ENCODE results near the gene HRH3.

Gene HRH3

DNA sequence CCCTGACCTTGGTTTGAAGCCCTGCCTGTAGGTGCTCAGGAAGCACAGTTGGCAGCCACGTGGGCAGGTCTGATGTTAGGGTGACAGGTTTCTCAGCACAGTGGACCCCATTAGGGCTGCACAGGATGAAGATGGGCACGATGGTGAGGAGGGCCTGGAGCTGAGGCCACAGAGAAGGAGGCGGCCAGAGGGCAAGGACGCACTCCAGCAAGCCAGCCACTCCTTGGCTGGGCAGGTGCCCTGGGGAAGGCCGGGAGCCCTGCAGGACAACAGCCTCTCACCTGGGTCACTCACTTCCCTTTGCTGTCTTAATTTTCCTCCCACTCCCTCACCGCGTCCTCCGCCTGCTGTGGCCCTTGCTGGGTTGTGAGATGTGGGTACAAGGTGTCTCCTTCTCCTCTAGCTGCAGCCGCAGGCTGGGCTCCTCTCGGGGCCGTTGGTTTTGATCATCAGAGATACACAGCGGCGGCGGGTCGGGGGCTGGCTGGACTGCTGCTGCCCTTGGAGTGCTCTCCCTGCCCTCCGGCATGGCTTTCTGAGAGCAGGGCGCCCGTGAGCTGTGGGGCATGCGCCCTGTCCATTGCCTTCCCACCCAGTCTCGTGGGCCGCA is 23.9 kb upstream of the HRH3 start:
- no peak for DNase-seq (ENCODE audit: low read depth, low spot score)

- DNase-seq (ENCODE audit: low read depth, low spot score), result no peak
Measured at GRCh38 chr20:62243106-62243505, 23.0 kb upstream of the HRH3 start.

DNA sequence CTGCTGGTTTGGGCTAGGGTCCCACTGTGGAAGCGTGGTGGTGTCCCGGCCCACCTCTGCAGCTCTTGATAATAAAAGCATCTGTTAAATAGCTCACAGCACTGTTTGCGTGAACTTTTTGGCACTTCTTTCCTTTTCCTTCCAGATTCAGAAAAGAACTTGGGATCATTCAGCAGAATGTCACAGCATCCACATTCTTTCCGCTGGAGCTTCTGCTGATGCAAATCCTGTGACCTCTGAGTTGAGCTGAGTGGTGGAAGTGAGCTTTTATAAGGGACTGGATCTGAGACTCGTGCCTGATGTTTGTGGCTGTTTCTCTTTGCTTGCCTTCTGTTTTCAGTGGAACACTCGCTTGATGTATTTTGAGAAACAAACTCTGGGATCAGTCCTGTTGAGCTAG is 22.1 kb upstream of the HRH3 start:
- no peak for DNase-seq (ENCODE audit: low read depth, low spot score)

DNA sequence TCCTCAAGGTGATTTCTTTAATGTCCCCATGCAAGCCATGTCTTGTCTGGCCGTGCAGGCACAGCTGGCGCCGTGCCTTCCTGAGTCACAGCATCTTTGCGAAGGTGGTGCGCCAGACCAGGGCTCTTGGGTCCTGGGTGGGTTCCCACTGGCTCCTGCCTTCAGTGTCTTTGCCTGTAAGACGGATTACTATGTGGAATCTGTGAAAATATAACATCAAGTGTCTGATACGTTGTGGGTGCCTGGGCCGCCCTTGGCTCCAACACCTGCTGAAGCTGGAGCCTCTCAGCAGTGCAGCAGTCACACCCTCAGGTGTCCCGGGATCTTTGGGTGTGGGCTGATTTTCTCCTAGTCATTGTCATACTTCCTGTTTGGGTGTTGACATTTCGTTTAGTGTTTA is 21.4 kb upstream of the HRH3 start:
- DNase-seq (ENCODE audit: low read depth, low spot score), result no peak

- no peak for DNase-seq (ENCODE audit: low read depth, low spot score)
Measured at GRCh38 chr20:62240020-62240685, 20.1 kb upstream of the HRH3 start.

DNA sequence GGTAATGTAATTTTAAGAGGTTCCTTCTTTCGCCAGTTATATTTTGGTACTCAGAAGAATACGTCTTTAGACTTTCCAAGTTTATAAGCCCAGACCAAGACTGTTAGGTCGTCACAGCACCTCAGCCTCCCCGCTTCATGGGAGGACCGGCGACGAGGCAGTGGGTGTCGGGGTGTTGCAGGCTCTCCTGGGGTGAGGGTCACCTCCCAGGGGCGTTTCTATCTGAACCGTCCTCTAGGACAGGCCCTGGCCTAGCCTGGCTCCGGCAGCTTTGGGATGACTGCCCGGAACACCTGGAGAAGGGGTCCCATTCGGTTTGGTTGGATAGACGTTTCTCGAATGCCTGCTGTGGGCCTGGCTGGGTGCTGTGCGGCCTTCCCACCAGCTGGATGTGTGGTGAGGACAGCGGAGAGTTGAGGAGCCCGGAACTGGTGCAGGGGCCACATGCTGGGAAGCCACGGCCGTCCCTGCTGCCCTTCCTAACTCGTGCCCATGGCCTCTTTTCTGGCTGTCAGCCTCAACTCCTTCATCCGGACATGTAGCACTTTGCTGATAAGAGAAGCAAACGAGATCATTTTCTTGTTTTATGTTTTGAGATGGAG is 19.3 kb upstream of the HRH3 start:
- no peak for DNase-seq (ENCODE audit: low read depth, low spot score)

DNA sequence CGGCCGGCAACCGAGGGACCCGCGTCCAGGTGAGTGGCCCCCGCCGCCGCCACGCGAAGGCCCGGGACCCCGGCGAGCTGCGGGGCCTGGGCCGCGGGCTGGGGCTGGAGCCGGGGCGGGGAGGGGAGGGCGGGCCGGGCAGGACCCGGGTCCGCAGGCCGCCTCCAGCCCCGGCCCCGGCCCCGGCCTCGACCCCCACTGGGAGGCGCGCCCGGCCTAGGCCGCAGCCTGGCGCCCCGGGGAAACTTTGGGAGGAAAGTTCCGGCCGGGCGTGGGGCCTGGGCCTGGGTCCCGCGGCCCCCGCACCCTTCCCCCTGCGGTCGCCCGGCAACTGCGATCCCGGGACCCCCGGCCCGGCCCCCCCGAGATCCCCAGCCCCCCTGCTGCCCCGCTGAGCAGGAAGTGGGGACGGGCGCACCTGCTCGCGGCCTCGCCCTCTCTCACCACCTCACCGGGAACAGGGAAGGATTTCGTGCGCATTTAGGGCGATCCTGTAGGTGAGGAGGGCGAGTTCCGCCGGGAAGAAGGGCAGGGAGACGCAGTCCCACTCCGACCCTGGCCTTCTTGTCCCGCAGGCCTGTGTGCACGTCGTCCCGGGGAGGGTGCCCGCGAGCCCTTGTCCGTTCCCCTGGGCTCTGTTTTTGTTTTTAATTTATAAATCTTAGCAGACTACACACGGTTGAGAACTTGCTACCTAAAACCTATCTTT is 18.6 kb upstream of the HRH3 start:
- no peak for DNase-seq (ENCODE audit: low read depth, low spot score)

- peak; percentile 95 for DNase-seq (ENCODE audit: low read depth, low spot score)
Measured at GRCh38 chr20:62237801-62238568, 17.9 kb upstream of the HRH3 start, which contains the start of gene OSBPL2. OSBPL2 (plus strand) TSS chr20:62238521; CDS start chr20:62256185, 17,664 bp downstream.

GRCh38 chr20:62237514-62237800 is 17.4 kb upstream of the HRH3 start:
- DNase-seq (ENCODE audit: low read depth, low spot score), result no peak

DNA sequence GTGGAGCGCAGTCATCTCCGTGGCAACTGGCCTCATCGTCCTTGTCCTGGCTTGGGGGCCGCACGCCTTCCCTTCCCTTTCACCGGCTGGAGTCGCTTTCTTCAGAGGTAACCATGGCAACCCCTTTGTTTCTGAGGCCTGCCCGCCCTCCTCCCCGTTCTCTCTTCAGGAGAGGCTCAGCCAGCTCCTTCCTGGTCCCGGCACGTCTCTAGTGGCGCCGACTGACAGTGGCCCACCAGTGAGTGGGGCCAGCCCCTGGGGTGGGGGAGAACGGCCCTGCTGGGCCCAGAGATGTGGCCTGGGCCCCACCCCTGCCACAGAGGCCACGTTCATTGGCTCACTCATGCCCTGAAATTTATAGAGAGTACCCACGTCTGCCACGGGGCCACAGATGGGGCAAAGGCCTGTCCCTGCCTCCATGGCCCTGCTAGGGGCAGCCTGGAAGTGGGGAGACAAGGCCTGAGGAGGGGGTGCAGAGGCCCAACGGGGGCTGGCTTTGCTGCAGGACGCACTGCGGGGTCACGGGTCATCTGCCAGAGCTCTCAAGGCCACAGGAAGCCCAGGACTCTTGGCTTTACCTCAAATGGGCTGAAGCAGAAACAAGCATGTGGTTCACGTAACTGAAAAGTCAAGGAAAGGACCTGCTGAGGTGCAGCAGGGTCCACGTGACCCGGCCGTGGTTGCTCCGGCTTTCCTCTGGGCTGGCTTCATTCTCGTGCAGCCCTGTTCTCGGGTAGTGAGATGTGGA is 16.9 kb upstream of the HRH3 start:
- no peak for DNase-seq (ENCODE audit: low read depth, low spot score)

DNA sequence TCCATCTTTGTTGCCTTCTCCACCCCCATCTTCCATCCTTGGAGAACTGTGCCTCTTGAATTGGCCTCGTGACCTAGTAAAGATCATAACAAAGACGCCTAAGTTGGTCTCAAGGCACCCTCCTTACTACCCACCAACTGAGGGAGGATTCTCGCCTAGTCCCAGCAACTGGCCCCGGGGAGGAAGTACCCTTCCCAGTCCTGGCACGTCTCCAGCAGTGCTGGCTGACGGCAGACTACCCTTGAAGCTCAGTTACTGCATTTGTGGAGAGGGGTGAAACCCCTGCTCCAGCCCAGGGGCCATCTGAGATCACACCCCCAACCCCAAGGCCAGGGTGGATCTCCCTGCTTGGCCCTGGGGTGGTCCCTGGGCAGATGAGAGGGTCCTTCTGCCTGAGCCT is 16.1 kb upstream of the HRH3 start:
- no peak for DNase-seq (ENCODE audit: low read depth, low spot score)

- no peak for DNase-seq (ENCODE audit: low read depth, low spot score)
Measured at GRCh38 chr20:62235777-62236157, 15.7 kb upstream of the HRH3 start.

- no peak for DNase-seq (ENCODE audit: low read depth, low spot score)
Measured at GRCh38 chr20:62235001-62235776, 15.1 kb upstream of the HRH3 start.

- no peak for DNase-seq (ENCODE audit: low read depth, low spot score)
Measured at GRCh38 chr20:62234339-62234738, 14.3 kb upstream of the HRH3 start.

GRCh38 chr20:62233684-62234083 is 13.6 kb upstream of the HRH3 start:
- no peak for DNase-seq (ENCODE audit: low read depth, low spot score)

GRCh38 chr20:62232770-62233645 is 12.9 kb upstream of the HRH3 start:
- no peak for DNase-seq (ENCODE audit: low read depth, low spot score)

- no peak for DNase-seq (ENCODE audit: low read depth, low spot score)
Measured at GRCh38 chr20:62232194-62232593, 12.1 kb upstream of the HRH3 start.

GRCh38 chr20:62231292-62231691 is 11.2 kb upstream of the HRH3 start:
- DNase-seq (ENCODE audit: low read depth, low spot score), result no peak

DNA sequence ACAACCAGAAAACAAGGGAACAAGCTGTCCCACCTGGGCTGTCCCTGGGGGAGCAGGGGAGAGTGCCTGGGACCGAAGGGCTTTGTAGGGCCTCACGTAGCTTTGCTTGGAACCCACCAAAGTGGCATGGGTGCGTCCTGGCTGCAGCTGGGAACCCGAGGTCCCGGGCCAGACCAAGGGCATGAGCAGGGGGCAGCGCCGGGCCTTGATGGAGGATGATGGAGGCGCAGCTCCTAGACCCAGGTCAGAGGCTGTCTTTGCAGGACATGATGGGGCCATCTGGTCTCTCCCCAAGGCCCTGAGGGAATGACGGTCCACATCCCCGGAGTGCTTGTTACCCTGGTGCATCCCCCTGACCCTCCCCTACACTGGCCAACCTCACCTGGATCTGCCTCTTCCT is 10.6 kb upstream of the HRH3 start:
- DNase-seq (ENCODE audit: low read depth, low spot score), result no peak

DNA sequence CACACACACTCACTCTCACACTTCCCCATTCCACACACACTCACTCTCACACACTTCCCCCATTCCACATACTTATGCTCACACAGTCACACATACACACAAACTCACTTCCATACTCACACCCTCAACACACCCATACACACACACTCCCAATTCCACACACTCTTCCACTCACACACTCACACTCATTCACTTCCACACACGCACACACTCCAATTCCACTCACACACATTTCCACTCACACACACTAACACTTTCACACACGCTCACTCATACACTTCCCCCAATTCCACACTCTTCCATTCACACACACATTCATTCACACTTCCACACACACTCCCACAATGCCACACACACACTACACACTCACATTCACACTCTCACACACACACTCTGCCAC is 10.2 kb upstream of the HRH3 start:
- no peak for DNase-seq (ENCODE audit: low read depth, low spot score)

Measured in brain pericyte (primary cell).